NCI-H345 treated with DMSO at 0.1 percent for 48 hours (cell line): ENCODE data around the gene TXNDC17.
"Not testable (repeated sequence)": the region's sequence is repeated elsewhere in the genome, so short reads cannot be mapped to it uniquely, and the experiment has no call there.

ENCODE experiments used
- DNase-seq: peaks from one replicate; lab custom pipeline; 2025; ENCODE audit not compliant: unreplicated experiment; lab: John Stamatoyannopoulos, UW

The TXNDC17 gene

GRCh38 chr17:6682339-6682738 lies 41.5 kb downstream of the TXNDC17 start:
- DNase-seq, result no peak

DNA sequence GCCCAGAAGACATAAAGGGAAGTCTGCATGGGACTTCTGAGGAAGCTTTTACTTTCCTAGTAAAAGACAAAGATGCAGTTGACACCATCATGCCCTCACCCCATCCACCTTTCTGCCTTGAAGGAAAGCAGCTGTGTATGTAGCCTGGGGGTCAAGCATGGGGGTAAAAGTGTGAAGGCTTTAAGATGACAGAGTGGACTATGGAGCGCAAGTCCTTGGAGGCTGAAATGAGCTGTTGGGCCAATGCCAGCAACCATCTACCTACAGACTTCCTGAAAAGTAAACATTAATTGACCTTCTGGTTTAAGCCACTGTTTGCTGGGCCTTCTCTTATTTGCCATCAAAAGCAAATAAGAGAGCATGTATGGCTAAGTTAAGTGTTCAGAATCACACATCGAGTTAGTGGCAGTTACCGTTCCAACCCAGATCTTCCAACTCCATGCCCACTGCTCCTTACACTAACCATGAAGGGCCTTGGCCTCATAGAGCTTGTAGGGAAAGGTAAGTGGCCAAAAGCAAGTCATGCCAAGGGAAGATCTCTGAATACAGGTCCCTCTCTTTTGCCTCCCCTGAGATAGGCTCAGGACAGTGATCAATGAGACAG lies 42.3 kb downstream of the TXNDC17 start:
- DNase-seq, result no peak

- DNase-seq, result no peak
Observed at GRCh38 chr17:6683730-6684459, 43.0 kb downstream of the TXNDC17 start.

GRCh38 chr17:6684460-6684783 lies 43.6 kb downstream of the TXNDC17 start:
- no peak for DNase-seq

- no peak for DNase-seq
Observed at GRCh38 chr17:6684881-6685767, 44.3 kb downstream of the TXNDC17 start.

DNA sequence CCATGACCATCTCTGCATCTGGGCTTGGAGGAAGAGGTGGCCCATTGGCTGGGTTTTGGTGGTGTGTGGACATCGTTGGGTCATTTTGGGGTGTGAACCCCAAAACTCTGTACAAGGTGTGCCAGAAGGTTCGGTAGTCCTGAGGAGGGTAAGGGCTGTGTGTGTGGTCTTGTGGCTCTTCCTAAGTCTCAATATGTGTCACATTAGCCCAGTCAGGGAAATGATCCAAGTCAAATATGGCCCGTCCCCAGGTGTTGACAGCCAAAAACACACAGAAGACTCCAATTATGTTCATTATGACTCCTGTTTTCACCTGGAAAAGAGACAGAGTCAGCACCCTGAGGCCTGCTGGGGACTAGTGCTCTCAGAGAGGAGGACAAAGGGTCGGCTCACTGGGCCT lies 45.2 kb downstream of the TXNDC17 start:
- no peak for DNase-seq

GRCh38 chr17:6688944-6689343 lies 48.1 kb downstream of the TXNDC17 start:
- no peak for DNase-seq

GRCh38 chr17:6690641-6691040 lies 49.8 kb downstream of the TXNDC17 start:
- no peak for DNase-seq

DNA sequence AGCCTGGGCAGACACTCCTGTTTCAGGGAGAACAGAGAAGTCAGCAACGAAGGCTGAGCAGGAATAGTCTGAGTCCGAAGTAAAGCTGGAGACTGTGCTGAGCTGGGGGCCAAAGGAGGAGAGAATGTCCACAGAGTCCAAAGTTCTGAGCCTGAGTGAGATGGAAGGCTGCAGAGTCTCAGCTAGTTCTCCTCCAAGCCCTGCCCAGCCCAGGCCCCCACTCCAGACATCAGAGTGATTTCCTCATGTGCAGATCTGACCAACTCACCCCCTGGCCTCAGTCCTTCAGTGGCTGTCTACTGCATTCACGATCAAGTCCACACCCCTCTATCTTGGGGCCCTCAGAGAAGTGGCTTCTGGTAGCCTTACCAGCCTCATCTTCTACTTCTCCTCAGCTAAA lies 50.7 kb downstream of the TXNDC17 start:
- no peak for DNase-seq

DNA sequence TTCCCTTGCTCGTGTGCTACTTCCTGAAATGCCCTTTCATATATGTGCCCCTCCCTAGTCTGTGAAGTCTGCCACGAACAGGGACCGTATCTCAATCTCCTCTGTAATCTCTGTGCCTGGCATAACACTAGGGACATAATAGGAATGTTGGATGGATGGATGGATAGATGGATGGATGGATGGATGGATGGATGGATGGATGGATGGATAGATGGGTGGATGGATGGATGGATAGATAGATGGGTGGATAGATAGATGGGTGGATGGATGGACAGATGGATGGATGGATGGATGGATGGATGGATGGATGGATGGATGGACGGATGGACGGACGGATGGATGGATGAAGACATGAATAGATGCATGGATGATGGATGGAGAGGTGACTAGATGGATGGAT lies 51.1 kb downstream of the TXNDC17 start:
- DNase-seq, result not testable (repeated sequence)
